ENCODE results near the gene SCYL3. TPM values are rescaled to one million over a fixed set of nuclear protein-coding genes. Genes with fewer than 3 reads are reported as not detected.
A peak's percentile ranks its signal among the peaks of the same experiment; 100 is the strongest.

The SCYL3 gene
- total RNA-seq, 2 donors from 2014 or later, result 7.9 to 8.1 TPM

- Mint-ChIP-seq H3K4me3 (no peak overlapping the region), H3K9me3 (peaks cover 10% of the 10 kb centered on the region), H3K4me1 (no peaks in the 10 kb centered on the region), H3K27me3 (ENCODE audit: insufficient read depth) (no peaks in the 10 kb centered on the region), H3K27ac (no peak overlapping the region), H3K36me3 (ENCODE audit: low read depth) (peaks cover 36% of the 10 kb centered on the region)
- Histone ChIP-seq H3K9me3 (ENCODE audit: control insufficient read depth, low read length) (peaks cover 23% of the 10 kb centered on the region), H3K27me3 (ENCODE audit: control insufficient read depth, insufficient read depth, low read length, poor library complexity, severe bottlenecking) (no peaks in the 10 kb centered on the region), H3K4me1 (ENCODE audit: control insufficient read depth, insufficient read depth, low read length) (no peaks in the 10 kb centered on the region), H3K4me3 (ENCODE audit: low read length) (no peak overlapping the region), H3K9ac (ENCODE audit: extremely low read depth, low read length, poor library complexity, severe bottlenecking) (no peak overlapping the region), H3K36me3 (ENCODE audit: control insufficient read depth, insufficient read depth, low read length) (peaks cover 61% of the 10 kb centered on the region), H3K27ac (ENCODE audit: low read depth, low read length) (no peak overlapping the region)
- WGBS, 2 experiments (ENCODE audit: insufficient coverage in 1 of 2, insufficient read length in 1 of 2), result 58 to 100% methylated on average over 1 to 4 of the region's 4 CpGs
- TF ChIP-seq CTCF (conservative IDR thresholded peaks at IDR 0.05), result peak; percentile 78
- DNase-seq, result no peak
Measured at GRCh38 chr1:169809370-169810095, 84.2 kb downstream of the SCYL3 start.

- H3K9me3 Mint-ChIP-seq, result no peaks in the 10 kb centered on the region
- WGBS, 2 experiments (ENCODE audit: insufficient coverage in 1 of 2, insufficient read length in 1 of 2), result 100% methylated on average over 1 of the region's 2 CpGs; no CpG with 5 or more reads in 1 of the 2 experiments
- no peaks in the 10 kb centered on the region for H3K4me1 Mint-ChIP-seq
- Histone ChIP-seq H3K27me3 (ENCODE audit: control insufficient read depth, insufficient read depth, low read length, poor library complexity, severe bottlenecking) (no peaks in the 10 kb centered on the region), H3K4me3 (ENCODE audit: low read length) (no peak overlapping the region), H3K27ac (ENCODE audit: low read depth, low read length) (no peak overlapping the region), H3K9me3 (ENCODE audit: control insufficient read depth, low read length) (no peaks in the 10 kb centered on the region), H3K4me1 (ENCODE audit: control insufficient read depth, insufficient read depth, low read length) (no peaks in the 10 kb centered on the region), H3K36me3 (ENCODE audit: control insufficient read depth, insufficient read depth, low read length) (peaks cover 51% of the 10 kb centered on the region), H3K9ac (ENCODE audit: extremely low read depth, low read length, poor library complexity, severe bottlenecking) (no peak overlapping the region)
- no peak for TF ChIP-seq CTCF (conservative IDR thresholded peaks at IDR 0.05)
- no peak for DNase-seq
- no peaks in the 10 kb centered on the region for H3K27me3 Mint-ChIP-seq (ENCODE audit: insufficient read depth)
- peaks cover 20% of the 10 kb centered on the region for H3K36me3 Mint-ChIP-seq (ENCODE audit: low read depth)
- H3K27ac Mint-ChIP-seq, result no peak overlapping the region
- H3K4me3 Mint-ChIP-seq, result no peak overlapping the region
Measured at GRCh38 chr1:169804941-169805340, 88.8 kb downstream of the SCYL3 start.

- no peaks in the 10 kb centered on the region for H3K4me1 Mint-ChIP-seq
- Histone ChIP-seq H3K4me1 (ENCODE audit: control insufficient read depth, insufficient read depth, low read length) (no peaks in the 10 kb centered on the region), H3K9me3 (ENCODE audit: control insufficient read depth, low read length) (no peaks in the 10 kb centered on the region), H3K27me3 (ENCODE audit: control insufficient read depth, insufficient read depth, low read length, poor library complexity, severe bottlenecking) (no peaks in the 10 kb centered on the region), H3K9ac (ENCODE audit: extremely low read depth, low read length, poor library complexity, severe bottlenecking) (no peak overlapping the region), H3K36me3 (ENCODE audit: control insufficient read depth, insufficient read depth, low read length) (peaks cover 37% of the 10 kb centered on the region), H3K4me3 (ENCODE audit: low read length) (no peak overlapping the region), H3K27ac (ENCODE audit: low read depth, low read length) (no peak overlapping the region)
- peaks cover 20% of the 10 kb centered on the region for H3K36me3 Mint-ChIP-seq (ENCODE audit: low read depth)
- no peaks in the 10 kb centered on the region for H3K9me3 Mint-ChIP-seq
- no peak overlapping the region for H3K4me3 Mint-ChIP-seq
- no peaks in the 10 kb centered on the region for H3K27me3 Mint-ChIP-seq (ENCODE audit: insufficient read depth)
- H3K27ac Mint-ChIP-seq, result no peak overlapping the region
- TF ChIP-seq CTCF (conservative IDR thresholded peaks at IDR 0.05), result no peak
- no peak for DNase-seq
Measured at GRCh38 chr1:169802888-169803287, 90.8 kb downstream of the SCYL3 start.

Other genes starting within 250 kb of the SCYL3 start
- under 1 TPM in 1 of 2 donors, not detected in 1; 0.95 TPM for gene SELL, start 182.3 kb downstream of the SCYL3 start, total RNA-seq
- not detected for gene SELE, start 159.8 kb downstream of the SCYL3 start, total RNA-seq
- gene METTL18, start 99.0 kb downstream of the SCYL3 start, total RNA-seq, result 1 to 10 TPM; 6.7 to 7.3 TPM
- 10 to 100 TPM in 1 of 2 donors, 1 to 10 TPM in 1; 8.9 to 14.5 TPM for gene KIFAP3, start 180.8 kb upstream of the SCYL3 start, total RNA-seq